CD14-positive monocyte (primary cell): ENCODE measurements around the gene PLXNA2. TPM values are rescaled to one million over a fixed set of nuclear protein-coding genes. Genes with fewer than 3 reads are reported as not detected.
A peak's percentile ranks its signal among the peaks of the same experiment; 100 is the strongest.

Experiments used
- DNase-seq, 3 donors: peaks; one replicate each; pipeline ENCODE4 v3.0.0-alpha.2; 2011 to 2022
- H2AFZ ChIP-seq: 2 replicates; pipeline ENCODE4 v1.6.0; 2012; ENCODE audit warnings: mild to moderate bottlenecking, low read depth, low read length, inconsistent platforms; ENCODE audit not compliant: insufficient read depth, poor library complexity, severe bottlenecking
- H3K27ac ChIP-seq, 2 donors: 1 replicate in 1 of 2; 2 replicates in 1 of 2; pipeline ENCODE4 v1.5.1; 2012 to 2013; ENCODE audit warnings: low read length in 2 of 2, control low read depth in 1 of 2, inconsistent platforms in 1 of 2, low read depth in 1 of 2, mild to moderate bottlenecking in 1 of 2
- H3K27me3 ChIP-seq, 2 donors: one replicate each; pipeline versions ENCODE4 v1.6.0 to v1.6.1; 2011 to 2013; ENCODE audit warnings: low read length in 2 of 2; ENCODE audit not compliant: control insufficient read depth in 2 of 2, insufficient read depth in 2 of 2
- H3K36me3 ChIP-seq, 2 donors: replicated peaks in 1 of 2; 1 replicate in 1 of 2; 2 replicates in 1 of 2; pipeline versions ENCODE4 v1.5.1 to v1.6.1; 2012 to 2013; ENCODE audit warnings: low read length in 2 of 2, control low read depth in 1 of 2, inconsistent platforms in 1 of 2, mild to moderate bottlenecking in 1 of 2; ENCODE audit not compliant: insufficient read depth in 2 of 2, control insufficient read depth in 1 of 2
- H3K4me1 ChIP-seq, 2 donors: 1 replicate in 1 of 2; 2 replicates in 1 of 2; pipeline versions ENCODE4 v1.5.1 to v1.6.1; 2012 to 2013; ENCODE audit warnings: low read length in 2 of 2, control low read depth in 1 of 2, inconsistent platforms in 1 of 2, mild to moderate bottlenecking in 1 of 2, moderate library complexity in 1 of 2; ENCODE audit not compliant: insufficient read depth in 2 of 2, control insufficient read depth in 1 of 2
- H3K4me2 ChIP-seq: replicated peaks from 2 replicates; pipeline ENCODE3; 2012; ENCODE audit warnings: low read length, moderate library complexity, mild to moderate bottlenecking; ENCODE audit not compliant: poor library complexity, severe bottlenecking; ENCODE audit errors: extremely low read depth
- H3K4me3 ChIP-seq, 3 experiments: fragments of 200-600 bp in 1 of 3; sonication (generic) in 1 of 3; replicated peaks in 1 of 3; 1 replicate in 2 of 3; 2 replicates in 1 of 3; pipeline ENCODE4 v1.5.1; 2011 to 2013; ENCODE audit warnings: low read length in 3 of 3, mild to moderate bottlenecking in 3 of 3, control low read depth in 2 of 3, low read depth in 2 of 3, inconsistent platforms in 1 of 3, moderate library complexity in 1 of 3
- H3K79me2 ChIP-seq: 2 replicates; pipeline ENCODE4 v1.6.0; 2012; ENCODE audit warnings: mild to moderate bottlenecking, control low read depth, inconsistent platforms, low read length, moderate library complexity; ENCODE audit not compliant: insufficient read depth
- H3K9ac ChIP-seq: 2 replicates; pipeline ENCODE4 v1.6.0; 2017; ENCODE audit warnings: low read length, mild to moderate bottlenecking; ENCODE audit not compliant: insufficient read depth, poor library complexity, severe bottlenecking
- H3K9me3 ChIP-seq, 2 donors: replicated peaks in 1 of 2; 1 replicate in 1 of 2; 2 replicates in 1 of 2; pipeline versions ENCODE4 v1.5.1 to v1.6.1; 2012 to 2013; ENCODE audit warnings: low read length in 2 of 2, control low read depth in 1 of 2; ENCODE audit not compliant: control insufficient read depth in 1 of 2, insufficient read depth in 1 of 2
- H4K20me1 ChIP-seq: 2 replicates; pipeline ENCODE4 v1.6.0; 2012; ENCODE audit warnings: mild to moderate bottlenecking, low read length, control low read depth, moderate library complexity; ENCODE audit not compliant: insufficient read depth
- H3K27ac Mint-ChIP-seq, 7 donors: one replicate each; pipeline ENCODE4 v1.8.0; 2020; ENCODE audit warnings: mild to moderate bottlenecking in 7 of 7, mixed read lengths in 7 of 7, moderate library complexity in 6 of 7, inconsistent platforms in 2 of 7
- H3K27me3 Mint-ChIP-seq, 3 donors: one replicate each; pipeline ENCODE4 v1.8.0; 2021 to 2022; ENCODE audit warnings: low read depth in 3 of 3, mild to moderate bottlenecking in 3 of 3, mixed read lengths in 3 of 3, moderate library complexity in 3 of 3, inconsistent platforms in 1 of 3
- H3K36me3 Mint-ChIP-seq, 2 donors: one replicate each; pipeline ENCODE4 v1.8.0; 2020; ENCODE audit warnings: mixed read lengths in 2 of 2, inconsistent platforms in 1 of 2, mild to moderate bottlenecking in 1 of 2
- H3K4me1 Mint-ChIP-seq: one replicate; pipeline ENCODE4 v1.8.0; 2020; ENCODE audit warnings: mild to moderate bottlenecking, mixed read lengths
- H3K4me3 Mint-ChIP-seq, 2 donors: one replicate each; pipeline ENCODE4 v1.8.0; 2020; ENCODE audit warnings: mild to moderate bottlenecking in 2 of 2, mixed read lengths in 2 of 2, moderate library complexity in 1 of 2
- H3K9me3 Mint-ChIP-seq, 7 donors: one replicate each; pipeline ENCODE4 v1.8.0; 2020 to 2022; ENCODE audit warnings: mixed read lengths in 7 of 7, mild to moderate bottlenecking in 6 of 7, moderate library complexity in 6 of 7, inconsistent platforms in 2 of 7
- WGBS: methylation state at CpG from one replicate; pipeline ENCODE4 v1.1.5; 2013; ENCODE audit warnings: missing lambda C conversion rate; ENCODE audit not compliant: insufficient coverage; 5-methylcytosine and 5-hydroxymethylcytosine counted together
- intact Hi-C, 2 donors: fragments of 100-400 bp; cut with micrococcal nuclease; formaldehyde crosslinking; loops; one replicate each; pipeline versions ENCODE4 v1.15.0 to v1.15.1; 2023
- polyA plus RNA-seq, 3 donors: library from polyadenylated mRNA; depleted of rRNA in 1 of 3; unstranded in 2 of 3; stranded (reverse) in 1 of 3; fragments of 300-500 nt in 2 of 3; fragments of >200 nt in 1 of 3; fragmentation: Illumina TruSeq in 2 of 3; gene quantifications; 1 replicate in 2 of 3; 2 replicates in 1 of 3; pipeline ENCODE4 v1.2.3, GENCODE V29; 2012 to 2021
- TF ChIP-seq, protein P1 (sequence below): fragments of 200-600 bp; IDR thresholded peaks from one replicate; pipeline ENCODE4 v1.8.0; 2022; ENCODE audit warnings: antibody characterized with exemption, mild to moderate bottlenecking

PLXNA2 gene
- polyA plus RNA-seq, 3 donors, result 0.75 to 2.1 (median 1.1) TPM

DNA sequence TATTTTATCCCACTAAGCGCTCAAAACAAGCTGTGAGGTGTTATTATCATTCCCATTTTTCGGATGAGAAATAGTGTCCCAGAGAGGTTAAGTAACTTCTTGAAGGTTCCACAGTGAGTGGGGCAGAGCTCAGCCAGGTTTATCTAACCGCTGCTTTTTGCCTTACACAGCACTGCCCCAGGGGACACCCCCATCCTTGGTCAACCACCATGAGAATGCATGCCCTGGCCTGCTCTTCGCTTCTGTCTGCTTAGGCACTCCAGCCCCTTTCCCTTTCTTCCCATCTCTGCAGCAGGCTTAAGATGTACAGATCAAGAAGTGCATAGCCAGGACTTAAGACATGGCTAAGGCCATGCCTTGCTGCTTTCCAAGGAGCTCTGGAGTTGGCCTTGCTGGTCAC is 174.3 kb downstream of the PLXNA2 start:
- peaks cover 11 to 13% of the 10 kb centered on the region in 2 donors for H3K4me1 ChIP-seq
- H3K27me3 Mint-ChIP-seq, result no peaks in the 10 kb centered on the region
- H3K9ac ChIP-seq, result no peak overlapping the region
- intact Hi-C loops, result no loop called here
- no peaks in the 10 kb centered on the region for H3K36me3 Mint-ChIP-seq
- H3K4me2 ChIP-seq, result no peak overlapping the region
- no peak overlapping the region for H3K4me3 Mint-ChIP-seq
- no peaks in the 10 kb centered on the region for H3K9me3 ChIP-seq
- WGBS, result 100% methylated on average over 2 of the region's 4 CpGs
- no peaks in the 10 kb centered on the region for H3K27me3 ChIP-seq
- peaks cover 13% of the 10 kb centered on the region for H3K4me1 Mint-ChIP-seq
- H3K79me2 ChIP-seq, result no peaks in the 10 kb centered on the region
- TF ChIP-seq, protein P1, sequence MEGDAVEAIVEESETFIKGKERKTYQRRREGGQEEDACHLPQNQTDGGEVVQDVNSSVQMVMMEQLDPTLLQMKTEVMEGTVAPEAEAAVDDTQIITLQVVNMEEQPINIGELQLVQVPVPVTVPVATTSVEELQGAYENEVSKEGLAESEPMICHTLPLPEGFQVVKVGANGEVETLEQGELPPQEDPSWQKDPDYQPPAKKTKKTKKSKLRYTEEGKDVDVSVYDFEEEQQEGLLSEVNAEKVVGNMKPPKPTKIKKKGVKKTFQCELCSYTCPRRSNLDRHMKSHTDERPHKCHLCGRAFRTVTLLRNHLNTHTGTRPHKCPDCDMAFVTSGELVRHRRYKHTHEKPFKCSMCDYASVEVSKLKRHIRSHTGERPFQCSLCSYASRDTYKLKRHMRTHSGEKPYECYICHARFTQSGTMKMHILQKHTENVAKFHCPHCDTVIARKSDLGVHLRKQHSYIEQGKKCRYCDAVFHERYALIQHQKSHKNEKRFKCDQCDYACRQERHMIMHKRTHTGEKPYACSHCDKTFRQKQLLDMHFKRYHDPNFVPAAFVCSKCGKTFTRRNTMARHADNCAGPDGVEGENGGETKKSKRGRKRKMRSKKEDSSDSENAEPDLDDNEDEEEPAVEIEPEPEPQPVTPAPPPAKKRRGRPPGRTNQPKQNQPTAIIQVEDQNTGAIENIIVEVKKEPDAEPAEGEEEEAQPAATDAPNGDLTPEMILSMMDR, result no peak
- no peak overlapping the region for H3K4me3 ChIP-seq
- no peaks in the 10 kb centered on the region for H3K9me3 Mint-ChIP-seq
- H4K20me1 ChIP-seq, result no peaks in the 10 kb centered on the region
- no peak for DNase-seq
- H3K27ac ChIP-seq, result no peak overlapping the region
- no peak overlapping the region for H3K27ac Mint-ChIP-seq
- no peaks in the 10 kb centered on the region for H3K36me3 ChIP-seq
- H2AFZ ChIP-seq, result no peak overlapping the region

DNA sequence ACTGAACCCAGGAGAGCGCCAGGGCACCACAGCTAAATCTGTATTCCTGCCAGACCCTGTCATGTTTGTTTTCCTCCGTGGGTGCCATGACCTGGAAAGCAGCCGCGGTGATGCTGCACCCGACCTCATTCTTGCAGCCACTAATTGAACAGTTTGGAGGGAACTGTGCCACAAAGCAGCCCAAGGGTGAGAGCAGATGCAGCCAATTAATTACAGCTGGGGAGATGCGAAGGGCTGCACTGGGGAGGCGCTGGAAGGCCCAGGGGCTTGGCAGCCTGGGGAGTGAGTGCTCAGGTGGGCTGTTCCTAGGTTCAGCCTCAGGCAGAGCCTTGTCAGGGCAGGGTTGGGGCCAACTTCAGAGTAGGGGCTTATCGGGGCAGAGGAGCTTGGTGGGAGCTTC is 174.9 kb downstream of the PLXNA2 start:
- Histone ChIP-seq H3K27me3 (no peaks in the 10 kb centered on the region), H3K4me1 (peaks cover 11 to 13% of the 10 kb centered on the region in 2 donors), H4K20me1 (no peaks in the 10 kb centered on the region), H3K36me3 (no peaks in the 10 kb centered on the region), H3K9ac (no peak overlapping the region), H3K27ac (no peak overlapping the region), H3K79me2 (no peaks in the 10 kb centered on the region), H2AFZ (no peak overlapping the region), H3K9me3 (no peaks in the 10 kb centered on the region), H3K4me2 (no peak overlapping the region), H3K4me3 (no peak overlapping the region)
- no peak for DNase-seq
- intact Hi-C loops, result no loop called here
- TF ChIP-seq, protein P1, result no peak
- no peaks in the 10 kb centered on the region for H3K27me3 Mint-ChIP-seq
- no peaks in the 10 kb centered on the region for H3K36me3 Mint-ChIP-seq
- WGBS, result 91% methylated on average over 7 of the region's 8 CpGs
- H3K4me1 Mint-ChIP-seq, result peaks cover 13% of the 10 kb centered on the region
- peak overlapping the region in 1 of 7 donors; percentile 37 for H3K27ac Mint-ChIP-seq
- no peaks in the 10 kb centered on the region for H3K9me3 Mint-ChIP-seq
- H3K4me3 Mint-ChIP-seq, result no peak overlapping the region
